Astrocyte of the spinal cord (primary cell): ENCODE data around the gene C10orf90.

Experiments used
- DNase-seq: peaks from one replicate; pipeline ENCODE4 v3.0.0; 2011; ENCODE audit warnings: low read depth, low spot score
- H3K4me3 ChIP-seq: 2 replicates; pipeline ENCODE4 v1.5.1; 2011; ENCODE audit warnings: low read depth, mild to moderate bottlenecking, low read length, moderate library complexity
- CTCF ChIP-seq: IDR thresholded peaks from 2 replicates; pipeline ENCODE4 v1.5.1; 2012; ENCODE audit warnings: low read depth, mild to moderate bottlenecking, low read length, inconsistent platforms
- in situ Hi-C: cut with HindIII; loops from 2 replicates; pipeline ENCODE4 v1.10.0; 2017; ENCODE audit warnings: low sequenced_read_pairs

C10orf90 gene

GRCh38 chr10:126456632-126457031, 213.9 kb downstream of the C10orf90 start:
- DNase-seq, result no peak
- in situ Hi-C loops, result no loop called here
- no peak overlapping the region for H3K4me3 ChIP-seq

GRCh38 chr10:126455766-126456405, 214.6 kb downstream of the C10orf90 start:
- no peak for DNase-seq
- no peak for TF ChIP-seq CTCF
- in situ Hi-C loops, result no loop called here
- no peak overlapping the region for H3K4me3 ChIP-seq

More at GRCh38 chr10:126456632-126457031, 213.9 kb downstream of the C10orf90 start:
- TF ChIP-seq CTCF, result no peak

- in situ Hi-C loops, result no loop called here
- no peak for TF ChIP-seq CTCF
- DNase-seq, result no peak
- H3K4me3 ChIP-seq, result no peak overlapping the region
Observed at GRCh38 chr10:126455036-126455765, 215.3 kb downstream of the C10orf90 start.

GRCh38 chr10:126454045-126454751, 216.3 kb downstream of the C10orf90 start:
- in situ Hi-C loops, result no loop called here
- no peak overlapping the region for H3K4me3 ChIP-seq
- no peak for TF ChIP-seq CTCF
- DNase-seq, result no peak

GRCh38 chr10:126452245-126452644, 218.2 kb downstream of the C10orf90 start:
- H3K4me3 ChIP-seq, result no peak overlapping the region
- in situ Hi-C loops, result no loop called here
- TF ChIP-seq CTCF, result no peak
- DNase-seq, result no peak

- DNase-seq, result no peak
- in situ Hi-C loops, result no loop called here
- no peak for TF ChIP-seq CTCF
- H3K4me3 ChIP-seq, result no peak overlapping the region
Observed at GRCh38 chr10:126448091-126448490, 222.4 kb downstream of the C10orf90 start.
